Epithelial cell of proximal tubule (primary cell): ENCODE results near the gene SNX19. TPM values are rescaled to one million over a fixed set of nuclear protein-coding genes. Genes with fewer than 3 reads are reported as not detected.

Experiments used
- DNase-seq: peaks from one replicate; pipeline ENCODE4 v3.0.0-alpha.2; 2011; ENCODE audit warnings: low read depth
- H3K4me3 ChIP-seq: 2 replicates; pipeline ENCODE4 v1.5.1; 2011; ENCODE audit warnings: low read depth, mild to moderate bottlenecking, low read length
- total RNA-seq: library from RNA; depleted of rRNA; stranded (reverse); fragments of >200 nt; gene quantifications from 2 replicates; pipeline ENCODE4 v1.2.3, GENCODE V29; 2015
- TF ChIP-seq, protein P1 (sequence below): conservative IDR thresholded peaks from 2 replicates; pipeline ENCODE4 v1.5.1; 2012; ENCODE audit warnings: low read depth, mild to moderate bottlenecking, low read length

The SNX19 gene
- total RNA-seq, 1 donor from 2014 or later = 43.5 TPM

DNA sequence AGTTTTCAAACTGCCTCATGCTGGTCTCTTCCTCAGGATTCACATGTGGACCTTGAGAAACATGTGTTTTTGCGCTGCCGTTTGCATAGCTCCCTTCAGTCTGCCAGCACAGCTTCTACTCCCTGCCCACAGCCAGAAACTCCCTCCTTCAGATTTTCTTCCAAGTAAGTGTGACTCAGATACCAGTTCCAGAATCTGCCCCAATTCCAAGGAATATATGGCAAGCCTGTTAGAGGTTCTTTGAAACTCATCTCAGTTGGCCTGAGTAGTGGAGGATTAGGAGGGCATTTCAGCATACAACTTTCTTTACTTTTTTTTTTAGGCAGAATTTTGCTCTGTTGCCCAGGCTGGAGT lies 67.1 kb downstream of the SNX19 start:
- TF ChIP-seq, protein P1, sequence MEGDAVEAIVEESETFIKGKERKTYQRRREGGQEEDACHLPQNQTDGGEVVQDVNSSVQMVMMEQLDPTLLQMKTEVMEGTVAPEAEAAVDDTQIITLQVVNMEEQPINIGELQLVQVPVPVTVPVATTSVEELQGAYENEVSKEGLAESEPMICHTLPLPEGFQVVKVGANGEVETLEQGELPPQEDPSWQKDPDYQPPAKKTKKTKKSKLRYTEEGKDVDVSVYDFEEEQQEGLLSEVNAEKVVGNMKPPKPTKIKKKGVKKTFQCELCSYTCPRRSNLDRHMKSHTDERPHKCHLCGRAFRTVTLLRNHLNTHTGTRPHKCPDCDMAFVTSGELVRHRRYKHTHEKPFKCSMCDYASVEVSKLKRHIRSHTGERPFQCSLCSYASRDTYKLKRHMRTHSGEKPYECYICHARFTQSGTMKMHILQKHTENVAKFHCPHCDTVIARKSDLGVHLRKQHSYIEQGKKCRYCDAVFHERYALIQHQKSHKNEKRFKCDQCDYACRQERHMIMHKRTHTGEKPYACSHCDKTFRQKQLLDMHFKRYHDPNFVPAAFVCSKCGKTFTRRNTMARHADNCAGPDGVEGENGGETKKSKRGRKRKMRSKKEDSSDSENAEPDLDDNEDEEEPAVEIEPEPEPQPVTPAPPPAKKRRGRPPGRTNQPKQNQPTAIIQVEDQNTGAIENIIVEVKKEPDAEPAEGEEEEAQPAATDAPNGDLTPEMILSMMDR = no peak
- DNase-seq = no peak
- no peak overlapping the region for H3K4me3 ChIP-seq

DNA sequence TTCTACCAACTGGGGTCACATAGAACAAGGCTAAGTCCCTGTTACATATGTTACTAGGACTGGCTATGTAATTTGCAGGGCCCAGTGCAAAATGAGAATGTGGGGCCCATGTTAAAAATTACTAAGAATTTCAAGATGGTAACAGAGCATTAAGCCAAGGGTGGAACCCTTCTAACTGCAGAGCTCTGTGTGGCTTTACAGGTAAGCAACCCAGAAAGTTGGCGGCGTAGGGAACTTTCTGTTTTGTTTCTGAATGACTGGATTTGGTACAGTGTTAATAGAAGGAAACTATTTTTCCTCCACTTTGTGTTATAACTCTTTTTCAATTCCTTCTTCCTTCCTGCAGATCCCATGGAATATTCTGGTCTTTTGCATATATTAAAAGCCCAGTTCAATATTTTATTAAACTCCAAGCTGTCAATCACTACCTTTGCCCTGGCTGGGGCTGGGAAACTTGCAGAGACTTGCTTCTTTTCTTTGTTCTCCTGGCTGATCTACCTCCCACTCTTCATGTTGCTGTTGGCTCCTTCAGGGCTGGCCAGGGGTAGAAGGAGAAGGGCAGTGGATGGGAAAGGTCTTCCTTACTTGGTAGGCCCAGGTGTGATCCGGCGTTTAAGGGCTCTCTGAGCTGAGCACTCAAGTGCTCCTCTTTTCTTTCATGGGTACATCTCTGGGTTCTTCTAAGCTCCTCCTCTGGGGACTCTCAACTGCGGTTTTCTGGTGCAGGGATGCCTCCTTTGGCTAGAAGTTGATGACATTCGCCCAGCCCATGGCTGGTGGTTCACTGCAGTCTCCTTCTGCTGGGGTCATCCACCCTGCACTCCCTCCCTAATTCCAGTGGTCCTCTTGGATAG lies 67.7 kb downstream of the SNX19 start:
- TF ChIP-seq, protein P1 = no peak
- H3K4me3 ChIP-seq = no peak overlapping the region
- no peak for DNase-seq

DNA sequence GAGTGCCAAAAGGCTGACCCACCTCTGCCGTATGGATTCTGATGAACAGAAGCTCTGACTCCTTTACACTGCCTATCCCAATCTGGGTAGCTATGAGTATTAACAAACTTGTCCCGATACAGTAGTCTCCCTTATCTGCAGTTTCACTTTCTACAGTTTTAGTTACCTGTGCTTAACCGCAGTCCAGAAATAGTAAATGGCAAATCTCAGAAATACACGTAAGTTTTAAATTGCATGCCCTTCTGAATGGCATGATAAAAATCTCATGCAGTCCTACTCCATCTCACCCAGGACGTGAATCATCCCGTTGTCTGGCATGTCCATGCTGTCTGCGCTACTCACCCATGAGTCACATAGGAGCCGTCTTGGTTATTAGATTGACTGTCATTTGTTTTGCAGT lies 68.8 kb downstream of the SNX19 start:
- no peak overlapping the region for H3K4me3 ChIP-seq
- peak; percentile 12 for DNase-seq

DNA sequence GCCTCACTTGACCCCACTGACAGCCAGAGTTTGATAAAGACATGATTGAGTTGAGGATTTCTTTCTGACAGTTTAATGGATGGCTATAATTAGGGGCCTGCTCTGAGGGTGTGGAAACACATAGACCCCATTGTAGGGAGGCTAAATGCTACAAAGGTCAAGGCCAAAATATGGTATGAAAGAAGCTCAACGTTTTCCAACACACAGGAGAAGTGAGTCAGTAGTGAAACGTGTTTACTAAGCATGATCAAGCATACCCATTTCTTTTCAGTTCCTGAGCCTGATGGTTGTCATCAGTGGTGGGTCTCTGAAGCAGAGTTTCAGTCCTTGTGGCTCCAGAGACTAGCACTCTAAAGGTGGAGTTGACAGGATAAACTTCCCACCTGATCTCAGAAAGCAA lies 69.7 kb downstream of the SNX19 start:
- TF ChIP-seq, protein P1 = no peak
- no peak for DNase-seq

More for the DNA sequence above, 68.8 kb downstream of the SNX19 start:
- TF ChIP-seq, protein P1 = no peak

DNA sequence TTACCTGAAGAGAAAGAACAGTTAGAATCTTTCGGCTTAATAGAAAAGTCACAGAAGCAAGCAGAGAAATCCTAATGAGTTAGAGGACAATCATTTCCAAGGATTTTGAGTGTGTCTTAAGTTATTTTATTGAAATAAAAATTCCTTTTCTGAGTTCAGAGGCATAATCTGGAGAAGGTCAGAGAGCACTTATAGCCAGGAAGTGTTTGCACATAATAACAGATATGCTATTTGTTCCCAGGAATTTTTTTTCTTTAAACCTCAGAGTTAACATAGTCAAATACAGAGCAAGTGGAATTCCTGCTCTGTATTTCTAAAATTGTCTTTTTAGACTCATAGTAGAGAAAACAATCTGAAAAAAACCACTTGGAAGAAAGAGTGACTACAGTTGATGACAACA lies 74.3 kb downstream of the SNX19 start:
- no peak overlapping the region for H3K4me3 ChIP-seq
- no peak for DNase-seq
- TF ChIP-seq, protein P1 = no peak

More for the DNA sequence above, 69.7 kb downstream of the SNX19 start:
- H3K4me3 ChIP-seq = no peak overlapping the region

DNA sequence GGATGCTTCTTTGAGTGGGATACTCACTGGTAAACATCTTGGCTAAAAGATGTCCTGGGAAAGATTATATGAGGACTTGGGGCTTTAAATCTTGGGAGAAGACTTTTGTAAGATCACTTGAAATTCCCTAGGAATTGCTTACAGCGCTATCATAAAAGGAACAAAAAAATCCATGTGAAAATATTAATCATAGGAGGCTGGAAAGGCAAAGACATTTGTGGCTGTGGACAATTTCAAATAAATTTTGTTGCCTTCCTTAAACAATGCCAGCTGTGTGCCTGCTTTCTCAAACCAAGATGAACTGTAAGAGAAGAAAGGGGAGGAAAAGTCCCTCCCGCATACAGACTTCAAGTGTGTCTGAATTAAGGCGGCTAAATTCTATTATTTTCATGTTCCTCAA lies 75.6 kb downstream of the SNX19 start:
- no peak for DNase-seq
- no peak overlapping the region for H3K4me3 ChIP-seq
- TF ChIP-seq, protein P1 = no peak
